ENCODE results near the gene A3GALT2.

- no peak for TF ChIP-seq CTCF (IDR thresholded peaks at IDR 0.05; ENCODE audit: low read depth, low read length)
- no peak for TF ChIP-seq POLR2A (IDR thresholded peaks at IDR 0.05; ENCODE audit: extremely low read depth, insufficient read length)
- no peak for TF ChIP-seq MYC (IDR thresholded peaks at IDR 0.05; ENCODE audit: low read depth, low read length)
- no peak for TF ChIP-seq MAX (IDR thresholded peaks at IDR 0.05; ENCODE audit: low read depth, low read length)
Observed at GRCh38 chr1:33257207-33257771, 63.6 kb downstream of the A3GALT2 start.

Data from NB4 (cell line).